HepG2 (cell line): ENCODE data around the gene TF. TPM values are rescaled to one million over a fixed set of nuclear protein-coding genes. Genes with fewer than 3 reads are reported as not detected.

Experiments
- EEA1 ChIP-seq: sonication (generic); formaldehyde crosslinking; IDR thresholded peaks from 2 replicates; pipeline ENCODE4 v1.5.1; 2020; ENCODE audit warnings: mild to moderate bottlenecking, missing genetic modification reagents, borderline replicate concordance
- HNRNPLL ChIP-seq: fragments of 200-400 bp; formaldehyde crosslinking; IDR thresholded peaks from 2 replicates; pipeline ENCODE4 v1.6.1; 2017; ENCODE audit warnings: mild to moderate bottlenecking, low read depth, low read length; ENCODE audit not compliant: poor library complexity, severe bottlenecking
- HNRNPUL1 ChIP-seq: fragments of 200-400 bp; formaldehyde crosslinking; IDR thresholded peaks from 2 replicates; pipeline ENCODE4 v1.6.1; 2017; ENCODE audit warnings: low read depth, mild to moderate bottlenecking, low read length, moderate library complexity
- HOXD1 ChIP-seq: sonication (generic); formaldehyde crosslinking; IDR thresholded peaks from 2 replicates; pipeline ENCODE4 v1.5.0; 2020; ENCODE audit warnings: missing genetic modification reagents
- JDP2 ChIP-seq: sonication (generic); formaldehyde crosslinking; IDR thresholded peaks from 2 replicates; pipeline ENCODE4 v1.8.1; 2022; ENCODE audit warnings: missing genetic modification reagents, borderline replicate concordance
- MIER3 ChIP-seq: IDR thresholded peaks from 2 replicates; pipeline ENCODE4 v1.6.1; 2016; ENCODE audit warnings: missing compliant biosample characterization, borderline replicate concordance
- MLLT10 ChIP-seq: sonication (generic); formaldehyde crosslinking; IDR thresholded peaks from 2 replicates; pipeline ENCODE4 v1.4.0; 2020; ENCODE audit warnings: missing genetic modification reagents
- NRL ChIP-seq: sonication (generic); formaldehyde crosslinking; IDR thresholded peaks from 2 replicates; pipeline ENCODE4 v1.5.0; 2020; ENCODE audit warnings: missing genetic modification reagents, mild to moderate bottlenecking, moderate library complexity, borderline replicate concordance
- SRSF4 ChIP-seq: fragments of 200-400 bp; formaldehyde crosslinking; IDR thresholded peaks from one replicate; pipeline ENCODE4 v1.6.1; 2018; ENCODE audit warnings: mild to moderate bottlenecking, low read depth, low read length, moderate library complexity; ENCODE audit not compliant: poor library complexity, severe bottlenecking
- TEAD2 ChIP-seq: sonication (generic); formaldehyde crosslinking; IDR thresholded peaks from 2 replicates; pipeline ENCODE4 v1.9.0; 2021; ENCODE audit warnings: missing genetic modification reagents
- TEAD3 ChIP-seq: optimal IDR thresholded peaks from 2 replicates; pipeline ENCODE3; 2016; ENCODE audit warnings: borderline replicate concordance
- ZNF10 ChIP-seq: sonication (generic); formaldehyde crosslinking; IDR thresholded peaks from 2 replicates; pipeline ENCODE4 v1.4.0; 2020; ENCODE audit warnings: mild to moderate bottlenecking, low read depth, missing genetic modification reagents, borderline replicate concordance
- ZNF234 ChIP-seq: sonication (generic); formaldehyde crosslinking; conservative IDR thresholded peaks from 2 replicates; pipeline ENCODE4 v1.5.1; 2020; ENCODE audit warnings: mild to moderate bottlenecking, missing genetic modification reagents
- ZNF263 ChIP-seq: sonication (generic); formaldehyde crosslinking; IDR thresholded peaks from 2 replicates; pipeline ENCODE4 v1.4.0; 2020; ENCODE audit warnings: missing genetic modification reagents
- ZNF333 ChIP-seq: sonication (generic); formaldehyde crosslinking; IDR thresholded peaks from 2 replicates; pipeline ENCODE4 v1.4.0; 2020; ENCODE audit warnings: mild to moderate bottlenecking, missing genetic modification reagents, borderline replicate concordance
- ZNF703 ChIP-seq: sonication (generic); formaldehyde crosslinking; IDR thresholded peaks from 2 replicates; pipeline ENCODE4 v1.5.1; 2020; ENCODE audit warnings: missing genetic modification reagents, mild to moderate bottlenecking, moderate library complexity, borderline replicate concordance
- ZNF878 ChIP-seq: sonication (generic); formaldehyde crosslinking; IDR thresholded peaks from 2 replicates; pipeline ENCODE4 v1.8.1; 2023; ENCODE audit warnings: mild to moderate bottlenecking, missing genetic modification reagents, moderate library complexity
- polyA plus RNA-seq, 8 experiments: library from polyadenylated mRNA; depleted of rRNA in 3 of 8; stranded (reverse) in 7 of 8; unstranded in 1 of 8; fragments of >200 nt; fragmentation: Illumina TruSeq in 4 of 8; extraction: Trizol in 4 of 8; gene quantifications; 2 replicates each; pipeline versions ENCODE4 v1.2.1 to v1.2.3, GENCODE V29; 2011 to 2016; ENCODE audit warnings: low read depth in 4 of 8, missing spikeins in 1 of 8, mixed read lengths in 1 of 8; ENCODE audit not compliant: insufficient read depth in 1 of 8
- total RNA-seq, 5 experiments: library from RNA; depleted of rRNA; stranded (reverse); fragments of >200 nt; fragmentation: Illumina TruSeq; extraction: Trizol; gene quantifications; 2 replicates each; pipeline ENCODE4 v1.2.3, GENCODE V29; 2016; ENCODE audit warnings: low read depth in 1 of 5
- TF ChIP-seq, protein P1 (sequence below): sonication (generic); formaldehyde crosslinking; IDR thresholded peaks from 2 replicates; pipeline ENCODE4 v1.4.0; 2020; ENCODE audit warnings: missing genetic modification reagents
- TF ChIP-seq, protein P2 (sequence below): sonication (generic); formaldehyde crosslinking; IDR thresholded peaks from 2 replicates; pipeline ENCODE4 v1.4.0; 2020; ENCODE audit warnings: low read depth, missing genetic modification reagents
- TF ChIP-seq, protein P3 (sequence below): sonication (generic); formaldehyde crosslinking; IDR thresholded peaks from 2 replicates; pipeline ENCODE4 v1.5.1; 2020; ENCODE audit warnings: mild to moderate bottlenecking, missing genetic modification reagents, borderline replicate concordance
- TF ChIP-seq, protein P4 (sequence below): sonication (generic); formaldehyde crosslinking; IDR thresholded peaks from 2 replicates; pipeline ENCODE4 v1.5.1; 2020; ENCODE audit warnings: missing genetic modification reagents, mild to moderate bottlenecking, borderline replicate concordance

TF gene
- total and polyA plus RNA-seq, 2 of the 13 experiments (the other 11 are each of a cell fraction or from before 2014, with no cell fraction given), result 10,074 to 11,821 TPM

DNA sequence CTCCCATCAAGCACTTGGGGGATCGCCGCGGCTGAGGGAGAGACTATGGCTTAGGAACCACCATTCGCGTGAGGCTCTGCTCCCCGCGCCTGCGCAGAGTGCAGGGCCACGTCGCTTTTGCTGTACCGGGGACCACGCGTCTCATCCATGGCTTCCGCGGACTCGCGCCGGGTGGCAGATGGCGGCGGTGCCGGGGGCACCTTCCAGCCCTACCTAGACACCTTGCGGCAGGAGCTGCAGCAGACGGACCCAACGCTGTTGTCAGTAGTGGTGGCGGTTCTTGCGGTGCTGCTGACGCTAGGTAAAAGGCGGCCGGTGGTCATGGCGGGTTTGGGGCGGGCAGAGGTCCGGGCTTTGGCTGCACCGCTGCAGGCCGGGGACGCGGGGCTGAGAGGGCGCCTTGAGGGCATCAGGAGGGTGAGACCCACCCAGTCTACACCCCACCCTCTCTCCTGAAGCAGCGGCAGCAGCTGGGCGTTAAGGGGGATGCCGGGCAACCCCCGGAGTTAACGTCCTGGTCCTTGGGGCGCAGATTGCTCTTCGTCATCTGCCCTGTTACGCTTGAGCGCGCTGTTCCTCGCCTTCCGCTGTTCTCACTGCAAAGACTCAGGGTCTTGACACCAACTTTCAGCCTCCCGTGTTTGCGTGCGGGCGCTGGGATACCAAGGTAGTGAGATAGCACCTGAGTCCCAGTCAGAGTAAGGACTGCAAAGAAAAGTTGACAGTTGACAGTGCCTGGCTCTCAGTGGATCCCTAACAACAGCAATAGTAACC, 59.7 kb downstream of the TF start, which contains the start of gene SRPRB (continued):
- TF ChIP-seq HNRNPUL1, result no peak
- TF ChIP-seq ZNF263, result peak; percentile 34; the same call in 1 of the 2 replicates
- peak; percentile 35 for TF ChIP-seq TEAD3 (CRISPR knock-in tag)
- no peak for TF ChIP-seq ZNF333
- TF ChIP-seq, protein P1, sequence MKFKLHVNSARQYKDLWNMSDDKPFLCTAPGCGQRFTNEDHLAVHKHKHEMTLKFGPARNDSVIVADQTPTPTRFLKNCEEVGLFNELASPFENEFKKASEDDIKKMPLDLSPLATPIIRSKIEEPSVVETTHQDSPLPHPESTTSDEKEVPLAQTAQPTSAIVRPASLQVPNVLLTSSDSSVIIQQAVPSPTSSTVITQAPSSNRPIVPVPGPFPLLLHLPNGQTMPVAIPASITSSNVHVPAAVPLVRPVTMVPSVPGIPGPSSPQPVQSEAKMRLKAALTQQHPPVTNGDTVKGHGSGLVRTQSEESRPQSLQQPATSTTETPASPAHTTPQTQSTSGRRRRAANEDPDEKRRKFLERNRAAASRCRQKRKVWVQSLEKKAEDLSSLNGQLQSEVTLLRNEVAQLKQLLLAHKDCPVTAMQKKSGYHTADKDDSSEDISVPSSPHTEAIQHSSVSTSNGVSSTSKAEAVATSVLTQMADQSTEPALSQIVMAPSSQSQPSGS, result 0 out of 2 replicates have a peak, but pooled peaks have one; percentile 21
- TF ChIP-seq, protein P2, sequence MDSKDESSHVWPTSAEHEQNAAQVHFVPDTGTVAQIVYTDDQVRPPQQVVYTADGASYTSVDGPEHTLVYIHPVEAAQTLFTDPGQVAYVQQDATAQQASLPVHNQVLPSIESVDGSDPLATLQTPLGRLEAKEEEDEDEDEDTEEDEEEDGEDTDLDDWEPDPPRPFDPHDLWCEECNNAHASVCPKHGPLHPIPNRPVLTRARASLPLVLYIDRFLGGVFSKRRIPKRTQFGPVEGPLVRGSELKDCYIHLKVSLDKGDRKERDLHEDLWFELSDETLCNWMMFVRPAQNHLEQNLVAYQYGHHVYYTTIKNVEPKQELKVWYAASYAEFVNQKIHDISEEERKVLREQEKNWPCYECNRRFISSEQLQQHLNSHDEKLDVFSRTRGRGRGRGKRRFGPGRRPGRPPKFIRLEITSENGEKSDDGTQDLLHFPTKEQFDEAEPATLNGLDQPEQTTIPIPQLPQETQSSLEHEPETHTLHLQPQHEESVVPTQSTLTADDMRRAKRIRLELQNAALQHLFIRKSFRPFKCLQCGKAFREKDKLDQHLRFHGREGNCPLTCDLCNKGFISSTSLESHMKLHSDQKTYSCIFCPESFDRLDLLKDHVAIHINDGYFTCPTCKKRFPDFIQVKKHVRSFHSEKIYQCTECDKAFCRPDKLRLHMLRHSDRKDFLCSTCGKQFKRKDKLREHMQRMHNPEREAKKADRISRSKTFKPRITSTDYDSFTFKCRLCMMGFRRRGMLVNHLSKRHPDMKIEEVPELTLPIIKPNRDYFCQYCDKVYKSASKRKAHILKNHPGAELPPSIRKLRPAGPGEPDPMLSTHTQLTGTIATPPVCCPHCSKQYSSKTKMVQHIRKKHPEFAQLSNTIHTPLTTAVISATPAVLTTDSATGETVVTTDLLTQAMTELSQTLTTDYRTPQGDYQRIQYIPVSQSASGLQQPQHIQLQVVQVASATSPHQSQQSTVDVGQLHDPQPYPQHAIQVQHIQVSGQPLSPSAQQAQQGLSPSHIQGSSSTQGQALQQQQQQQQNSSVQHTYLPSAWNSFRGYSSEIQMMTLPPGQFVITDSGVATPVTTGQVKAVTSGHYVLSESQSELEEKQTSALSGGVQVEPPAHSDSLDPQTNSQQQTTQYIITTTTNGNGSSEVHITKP (CRISPR knock-in tag), result no peak
- no peak for TF ChIP-seq TEAD2 (CRISPR knock-in tag)
- TF ChIP-seq ZNF234 (CRISPR knock-in tag), result no peak
- TF ChIP-seq ZNF703 (CRISPR knock-in tag), result no peak
- peak; percentile 39; the same call in 1 of the 2 replicates for TF ChIP-seq MIER3 (CRISPR knock-in tag)
- TF ChIP-seq NRL, result peak; percentile 85; the same call in 1 of the 2 replicates
- no peak for TF ChIP-seq JDP2
- no peak for TF ChIP-seq HOXD1 (CRISPR knock-in tag)
- TF ChIP-seq ZNF878, result no peak
- TF ChIP-seq MLLT10, result no peak
- TF ChIP-seq, protein P3, sequence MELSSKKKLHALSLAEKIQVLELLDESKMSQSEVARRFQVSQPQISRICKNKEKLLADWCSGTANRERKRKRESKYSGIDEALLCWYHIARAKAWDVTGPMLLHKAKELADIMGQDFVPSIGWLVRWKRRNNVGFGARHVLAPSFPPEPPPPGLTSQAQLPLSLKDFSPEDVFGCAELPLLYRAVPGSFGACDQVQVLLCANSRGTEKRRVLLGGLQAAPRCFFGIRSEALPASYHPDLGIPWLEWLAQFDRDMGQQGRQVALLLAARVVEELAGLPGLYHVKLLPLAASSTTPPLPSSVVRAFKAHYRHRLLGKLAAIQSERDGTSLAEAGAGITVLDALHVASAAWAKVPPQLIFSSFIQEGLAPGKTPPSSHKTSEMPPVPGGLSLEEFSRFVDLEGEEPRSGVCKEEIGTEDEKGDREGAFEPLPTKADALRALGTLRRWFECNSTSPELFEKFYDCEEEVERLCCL (CRISPR knock-in tag), result no peak
- TF ChIP-seq ZNF10 (CRISPR knock-in tag), result no peak
- peak; percentile 88 for TF ChIP-seq HNRNPLL
- TF ChIP-seq EEA1 (CRISPR knock-in tag), result no peak
- TF ChIP-seq SRSF4, result no peak
- TF ChIP-seq, protein P4, sequence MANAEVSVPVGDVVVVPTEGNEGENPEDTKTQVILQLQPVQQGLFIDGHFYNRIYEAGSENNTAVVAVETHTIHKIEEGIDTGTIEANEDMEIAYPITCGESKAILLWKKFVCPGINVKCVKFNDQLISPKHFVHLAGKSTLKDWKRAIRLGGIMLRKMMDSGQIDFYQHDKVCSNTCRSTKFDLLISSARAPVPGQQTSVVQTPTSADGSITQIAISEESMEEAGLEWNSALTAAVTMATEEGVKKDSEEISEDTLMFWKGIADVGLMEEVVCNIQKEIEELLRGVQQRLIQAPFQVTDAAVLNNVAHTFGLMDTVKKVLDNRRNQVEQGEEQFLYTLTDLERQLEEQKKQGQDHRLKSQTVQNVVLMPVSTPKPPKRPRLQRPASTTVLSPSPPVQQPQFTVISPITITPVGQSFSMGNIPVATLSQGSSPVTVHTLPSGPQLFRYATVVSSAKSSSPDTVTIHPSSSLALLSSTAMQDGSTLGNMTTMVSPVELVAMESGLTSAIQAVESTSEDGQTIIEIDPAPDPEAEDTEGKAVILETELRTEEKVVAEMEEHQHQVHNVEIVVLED (CRISPR knock-in tag), result peak; percentile 83; the same call in 1 of the 2 replicates
